CMK (cell line): ENCODE results near the gene TUBA1A.
"Not testable (repeated sequence)": the region's sequence is repeated elsewhere in the genome, so short reads cannot be mapped to it uniquely, and the experiment has no call there.

Experiments used
- DNase-seq: peaks from one replicate; pipeline ENCODE4 v3.0.0-alpha.2; 2010; ENCODE audit warnings: low read depth

TUBA1A gene

GRCh38 chr12:49146406-49146805 is 42.5 kb downstream of the TUBA1A start:
- DNase-seq, result no peak

- DNase-seq, result no peak
Observed at GRCh38 chr12:49144384-49144783, 44.5 kb downstream of the TUBA1A start.

GRCh38 chr12:49138999-49139398 is 49.9 kb downstream of the TUBA1A start:
- no peak for DNase-seq

GRCh38 chr12:49138587-49138986 is 50.3 kb downstream of the TUBA1A start:
- no peak for DNase-seq

- no peak for DNase-seq
Observed at GRCh38 chr12:49137476-49137875, 51.4 kb downstream of the TUBA1A start.

GRCh38 chr12:49136997-49137396 is 51.9 kb downstream of the TUBA1A start:
- not testable (repeated sequence) for DNase-seq
